GM12878 (cell line): ENCODE measurements around the gene IGFBP2. TPM values are rescaled to one million over a fixed set of nuclear protein-coding genes. Genes with fewer than 3 reads are reported as not detected.

Experiments used
- ATAC-seq: fragments of 200-7000 bp; cut with Tn5 transposase; 3 replicates; pipeline ENCODE4 v1.9.1; 2020; ENCODE audit warnings: mild to moderate bottlenecking, moderate library complexity
- BruUV-seq: library from RNA; stranded (reverse); fragments of 400-500 nt; replicated peaks from 2 replicates; lab custom pipeline; 2021; lab: Mats Ljungman, UMichigan
- CTCF ChIA-PET: fragments of 300-600 bp; sonication (Branson Sonifier 250); formaldehyde crosslinking; extraction: SDS; loops from one replicate; lab custom pipeline; 2021; ENCODE audit warnings: inconsistent platforms; lab: Yijun Ruan, JAX
- POLR2A ChIA-PET: fragments of 350-600 bp; formaldehyde crosslinking; extraction: SDS; loops from one replicate; lab custom pipeline; 2021; ENCODE audit warnings: inconsistent platforms; lab: Charles Lee
- RAD21 ChIA-PET: fragments of 300-600 bp; sonication (Branson Sonifier 250); formaldehyde crosslinking; loops from one replicate; lab custom pipeline; 2023; ENCODE audit warnings: antibody characterized with exemption; ENCODE audit not compliant: unreplicated experiment; lab: Charles Lee
- SMC1A ChIA-PET: fragments of 300-600 bp; sonication (Branson Sonifier 250); formaldehyde crosslinking; loops from one replicate; lab custom pipeline; 2023; ENCODE audit not compliant: unreplicated experiment, uncharacterized antibody; lab: Charles Lee
- DNase-seq: peaks from one replicate; pipeline ENCODE4 v3.0.0-alpha.2; 2011; ENCODE audit warnings: low read depth, low spot score
- FAIRE-seq: peaks from 3 replicates; lab custom pipeline; 2011; peaks lifted over from hg19 to GRCh38; lab: Jason Lieb, UNC
- H2AFZ ChIP-seq: 2 replicates; pipeline ENCODE4 v1.6.0; 2011; ENCODE audit warnings: low read depth, low read length, control low read depth; ENCODE audit not compliant: control insufficient read depth
- H3K27ac ChIP-seq: 2 replicates; pipeline ENCODE4 v1.5.1; 2011; ENCODE audit warnings: control low read depth; ENCODE audit not compliant: control insufficient read depth, insufficient read depth
- H3K27me3 ChIP-seq, 2 experiments: replicated peaks in 1 of 2; 2 replicates each; pipeline versions ENCODE4 v1.6.0 to v1.6.1; 2011; ENCODE audit warnings: low read length in 1 of 2; ENCODE audit not compliant: control insufficient read depth in 2 of 2, insufficient read depth in 2 of 2
- H3K36me3 ChIP-seq, 2 experiments: 2 replicates each; pipeline ENCODE4 v1.5.1; 2011; ENCODE audit warnings: low read length in 1 of 2; ENCODE audit not compliant: control insufficient read depth in 2 of 2, insufficient read depth in 2 of 2
- H3K4me1 ChIP-seq: 2 replicates; pipeline ENCODE4 v1.6.1; 2011; ENCODE audit warnings: mild to moderate bottlenecking, low read length, moderate library complexity, mixed read lengths; ENCODE audit not compliant: control insufficient read depth, insufficient read depth
- H3K4me2 ChIP-seq: 2 replicates; pipeline ENCODE4 v1.6.0; 2011; ENCODE audit warnings: control low read depth; ENCODE audit not compliant: control insufficient read depth, insufficient read depth
- H3K4me3 ChIP-seq: fragments of 200-600 bp; sonication (generic); 2 replicates; pipeline ENCODE4 v1.5.1; 2016
- H3K79me2 ChIP-seq: 2 replicates; pipeline ENCODE4 v1.6.0; 2011; ENCODE audit warnings: low read length; ENCODE audit not compliant: control insufficient read depth, insufficient read depth
- H3K9ac ChIP-seq: 2 replicates; pipeline ENCODE4 v1.8.0; 2011; ENCODE audit warnings: low read length, control low read depth, mixed read lengths; ENCODE audit not compliant: control insufficient read depth, insufficient read depth
- H3K9me3 ChIP-seq: replicated peaks from 3 replicates; pipeline ENCODE4 v1.5.1; 2011; ENCODE audit warnings: mild to moderate bottlenecking, low read length; ENCODE audit not compliant: control insufficient read depth, insufficient read depth
- H4K20me1 ChIP-seq: 2 replicates; pipeline ENCODE4 v1.6.0; 2011; ENCODE audit not compliant: control insufficient read depth, insufficient read depth
- CEBPB ChIP-seq, 2 experiments: fragments of 150-350 bp in 1 of 2; IDR thresholded peaks; 2 replicates each; pipeline ENCODE4 v1.6.1; 2012 to 2014; ENCODE audit warnings: low read depth in 2 of 2, low read length in 2 of 2, borderline replicate concordance in 1 of 2, inconsistent platforms in 1 of 2
- CREB1 ChIP-seq: IDR thresholded peaks from 2 replicates; pipeline ENCODE4 v1.6.1; 2012; ENCODE audit warnings: low read depth, mild to moderate bottlenecking, inconsistent platforms
- E2F4 ChIP-seq: IDR thresholded peaks from 2 replicates; pipeline ENCODE4 v1.6.1; 2012; ENCODE audit warnings: low read depth, low read length, improper control_type of control experiment
- EZH2 ChIP-seq: IDR thresholded peaks from 2 replicates; pipeline ENCODE4 v1.6.1; 2012; ENCODE audit warnings: low read depth, mild to moderate bottlenecking, control low read depth, inconsistent platforms, low read length, borderline replicate concordance; ENCODE audit not compliant: control insufficient read depth
- HDAC6 ChIP-seq: fragments of 200-600 bp; sonication (generic); IDR thresholded peaks from one replicate; pipeline ENCODE4 v1.8.0; 2017; ENCODE audit warnings: antibody characterized with exemption; ENCODE audit not compliant: unreplicated experiment
- MAX ChIP-seq: IDR thresholded peaks from 2 replicates; pipeline ENCODE4 v1.6.1; 2012; ENCODE audit warnings: low read depth, low read length, improper control_type of control experiment
- MTA3 ChIP-seq: IDR thresholded peaks from 2 replicates; pipeline ENCODE4 v1.6.1; 2012; ENCODE audit warnings: low read length, inconsistent platforms, borderline replicate concordance
- NBN ChIP-seq: fragments of 450-650 bp; IDR thresholded peaks from 2 replicates; pipeline ENCODE4 v1.6.1; 2016
- RB1 ChIP-seq: fragments of 450-650 bp; formaldehyde crosslinking; IDR thresholded peaks from 2 replicates; pipeline ENCODE4 v1.6.1; 2017; ENCODE audit warnings: mild to moderate bottlenecking, borderline replicate concordance
- RFX5 ChIP-seq: IDR thresholded peaks from 2 replicates; pipeline ENCODE4 v1.6.1; 2011; ENCODE audit warnings: low read depth, low read length, improper control_type of control experiment
- RUNX3 ChIP-seq: IDR thresholded peaks from 2 replicates; pipeline ENCODE4 v1.6.1; 2012; ENCODE audit warnings: low read length, inconsistent platforms
- SKIL ChIP-seq: fragments of 450-650 bp; IDR thresholded peaks from 2 replicates; pipeline ENCODE4 v1.6.1; 2017; ENCODE audit warnings: mild to moderate bottlenecking, low read depth, inconsistent platforms; ENCODE audit not compliant: poor library complexity, severe bottlenecking
- SUZ12 ChIP-seq: fragments of 200-600 bp; sonication (generic); IDR thresholded peaks from one replicate; pipeline ENCODE4 v1.6.1; 2018; ENCODE audit warnings: antibody characterized with exemption, mild to moderate bottlenecking; ENCODE audit not compliant: unreplicated experiment
- TCF7 ChIP-seq: IDR thresholded peaks from 2 replicates; pipeline ENCODE4 v1.6.1; 2014; ENCODE audit warnings: antibody characterized with exemption, borderline replicate concordance
- WRNIP1 ChIP-seq: IDR thresholded peaks from 2 replicates; pipeline ENCODE4 v1.6.1; 2011; ENCODE audit warnings: low read depth, low read length, improper control_type of control experiment, borderline replicate concordance
- ZNF274 ChIP-seq: IDR thresholded peaks from one replicate; pipeline ENCODE4 v1.8.0; 2011; ENCODE audit not compliant: insufficient read length, insufficient read depth
- WGBS: methylation state at CpG from one replicate; pipeline ENCODE4 v1.1.6; 2016; ENCODE audit warnings: low lambda C conversion rate; ENCODE audit not compliant: insufficient replicate concordance, insufficient coverage; ENCODE audit errors: missing lambda C conversion rate; 5-methylcytosine and 5-hydroxymethylcytosine counted together
- in situ Hi-C: fragments of 300-500 bp; cut with MboI; formaldehyde crosslinking; loops from 9 replicates; pipeline ENCODE4 v1.14.3; 2018; ENCODE audit warnings: mixed read lengths
- intact Hi-C: fragments of 100-400 bp; cut with micrococcal nuclease; formaldehyde crosslinking; loops from one replicate; pipeline ENCODE4 v1.14.2; 2022; ENCODE audit not compliant: unreplicated experiment
- polyA plus RNA-seq, 11 experiments: library from polyadenylated mRNA; depleted of rRNA in 4 of 11; unstranded in 6 of 11; stranded (reverse) in 5 of 11; fragments of >200 nt; fragmentation: Nextera tagmentation in 4 of 11; fragmentation: Illumina TruSeq in 1 of 11; extraction: Ambion mirVana in 4 of 11; extraction: Trizol in 1 of 11; gene quantifications; 1 replicate in 1 of 11; 2 replicates in 10 of 11; pipeline versions ENCODE4 v1.2.1 to v1.2.3, GENCODE V29; 2011 to 2016; ENCODE audit warnings: inconsistent platforms in 2 of 11, missing spikeins in 2 of 11, low read depth in 1 of 11
- total RNA-seq, 4 experiments: library from RNA; depleted of rRNA in 3 of 4; stranded (reverse); fragments of >200 nt in 3 of 4; fragmentation: Illumina TruSeq in 1 of 4; extraction: Trizol in 1 of 4; gene quantifications; 2 replicates each; pipeline versions ENCODE4 v1.2.1 to v1.2.3, GENCODE V29; 2013 to 2021
- TF ChIP-seq, protein P1 (sequence below): fragments of 450-650 bp; IDR thresholded peaks from 2 replicates; pipeline ENCODE4 v1.6.1; 2017; ENCODE audit warnings: mild to moderate bottlenecking, moderate library complexity

IGFBP2 gene
- total and polyA plus RNA-seq, 10 of the 15 experiments (the other 5 are each of a cell fraction or from before 2014, with no cell fraction given), result 0.11 to 1.5 (median 0.38) TPM; not detected in 5

GRCh38 chr2:216680951-216681629, 47.9 kb downstream of the IGFBP2 start:
- ChIA-PET SMC1A (interaction anchor here (0.7 kb wide), 1 partner anchor 161 kb away, joined by 5 read pairs; no protein-coding TSS in a partner anchor), CTCF (interaction anchor here (0.6 to 1.6 kb wide), 2 partner anchors 20 to 830 kb away, joined by 3 to 6 read pairs; no protein-coding TSS in a partner anchor), POLR2A (no interaction called here), RAD21 (no interaction called here)
- H3K9ac ChIP-seq, result no peak overlapping the region
- H3K9me3 ChIP-seq, result no peaks in the 10 kb centered on the region
- H2AFZ ChIP-seq, result no peak overlapping the region
- H3K4me3 ChIP-seq, result no peak overlapping the region
- H3K27me3 ChIP-seq, result no peaks in the 10 kb centered on the region
- no peak for FAIRE-seq
- H3K4me1 ChIP-seq, result no peaks in the 10 kb centered on the region
- H4K20me1 ChIP-seq, result no peaks in the 10 kb centered on the region
- no peaks in the 10 kb centered on the region for H3K79me2 ChIP-seq
- H3K27ac ChIP-seq, result no peak overlapping the region
- intact Hi-C loops (loop anchor here (5.0 kb wide), 2 partner anchors 481 to 1076 kb away; no protein-coding TSS in a partner anchor), in situ Hi-C loops (no loop called here)
- DNase-seq, result no peak
- H3K36me3 ChIP-seq, result no peaks in the 10 kb centered on the region
- WGBS, result 46% methylated on average over 10 of the region's 10 CpGs
- BruUV-seq, result no TSS peak
- no peak overlapping the region for H3K4me2 ChIP-seq
- ATAC-seq, result no peak
- TF ChIP-seq RUNX3, result no peak
- TF ChIP-seq CREB1, result no peak
- TF ChIP-seq E2F4, result no peak
- no peak for TF ChIP-seq MAX
- no peak for TF ChIP-seq EZH2
- no peak for TF ChIP-seq CEBPB (IDR thresholded peaks at IDR 0.05; ENCODE audit: borderline replicate concordance in 1 of 2, low read depth in 2 of 2, low read length in 2 of 2)
- TF ChIP-seq, protein P1, sequence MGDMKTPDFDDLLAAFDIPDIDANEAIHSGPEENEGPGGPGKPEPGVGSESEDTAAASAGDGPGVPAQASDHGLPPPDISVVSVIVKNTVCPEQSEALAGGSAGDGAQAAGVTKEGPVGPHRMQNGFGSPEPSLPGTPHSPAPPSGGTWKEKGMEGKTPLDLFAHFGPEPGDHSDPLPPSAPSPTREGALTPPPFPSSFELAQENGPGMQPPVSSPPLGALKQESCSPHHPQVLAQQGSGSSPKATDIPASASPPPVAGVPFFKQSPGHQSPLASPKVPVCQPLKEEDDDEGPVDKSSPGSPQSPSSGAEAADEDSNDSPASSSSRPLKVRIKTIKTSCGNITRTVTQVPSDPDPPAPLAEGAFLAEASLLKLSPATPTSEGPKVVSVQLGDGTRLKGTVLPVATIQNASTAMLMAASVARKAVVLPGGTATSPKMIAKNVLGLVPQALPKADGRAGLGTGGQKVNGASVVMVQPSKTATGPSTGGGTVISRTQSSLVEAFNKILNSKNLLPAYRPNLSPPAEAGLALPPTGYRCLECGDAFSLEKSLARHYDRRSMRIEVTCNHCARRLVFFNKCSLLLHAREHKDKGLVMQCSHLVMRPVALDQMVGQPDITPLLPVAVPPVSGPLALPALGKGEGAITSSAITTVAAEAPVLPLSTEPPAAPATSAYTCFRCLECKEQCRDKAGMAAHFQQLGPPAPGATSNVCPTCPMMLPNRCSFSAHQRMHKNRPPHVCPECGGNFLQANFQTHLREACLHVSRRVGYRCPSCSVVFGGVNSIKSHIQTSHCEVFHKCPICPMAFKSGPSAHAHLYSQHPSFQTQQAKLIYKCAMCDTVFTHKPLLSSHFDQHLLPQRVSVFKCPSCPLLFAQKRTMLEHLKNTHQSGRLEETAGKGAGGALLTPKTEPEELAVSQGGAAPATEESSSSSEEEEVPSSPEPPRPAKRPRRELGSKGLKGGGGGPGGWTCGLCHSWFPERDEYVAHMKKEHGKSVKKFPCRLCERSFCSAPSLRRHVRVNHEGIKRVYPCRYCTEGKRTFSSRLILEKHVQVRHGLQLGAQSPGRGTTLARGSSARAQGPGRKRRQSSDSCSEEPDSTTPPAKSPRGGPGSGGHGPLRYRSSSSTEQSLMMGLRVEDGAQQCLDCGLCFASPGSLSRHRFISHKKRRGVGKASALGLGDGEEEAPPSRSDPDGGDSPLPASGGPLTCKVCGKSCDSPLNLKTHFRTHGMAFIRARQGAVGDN, result no peak
- no peak for TF ChIP-seq MTA3
- no peak for TF ChIP-seq SUZ12
- no peak for TF ChIP-seq TCF7
- no peak for TF ChIP-seq SKIL
- TF ChIP-seq NBN, result no peak
- TF ChIP-seq ZNF274, result no peak
- TF ChIP-seq RFX5, result no peak
- no peak for TF ChIP-seq RB1
- no peak for TF ChIP-seq HDAC6
- no peak for TF ChIP-seq WRNIP1
